A549 (cell line): ENCODE measurements around the gene A2ML1. TPM values are rescaled to one million over a fixed set of nuclear protein-coding genes. Genes with fewer than 3 reads are reported as not detected.

ENCODE experiments used
- ATAC-seq, 2 experiments: fragments of 200-7000 bp in 1 of 2; fragments of >200 bp in 1 of 2; cut with Nextera tagmentation in 1 of 2; cut with Tn5 transposase in 1 of 2; 3 replicates each; pipeline versions ENCODE4 v1.8.0 to v1.9.1; 2018 to 2020; ENCODE audit warnings: mild to moderate bottlenecking in 1 of 2, moderate library complexity in 1 of 2
- CTCF ChIA-PET: fragments of 300-600 bp; sonication (Branson Sonifier 250); formaldehyde crosslinking; extraction: SDS; loops from one replicate; lab custom pipeline; 2021; ENCODE audit warnings: antibody characterized with exemption, inconsistent platforms; lab: Yijun Ruan, JAX
- POLR2A ChIA-PET: fragments of 350-600 bp; formaldehyde crosslinking; extraction: SDS; loops from one replicate; lab custom pipeline; 2021; ENCODE audit warnings: antibody characterized with exemption, inconsistent platforms; lab: Yijun Ruan, JAX
- DNase-seq, 2 experiments: peaks; one replicate each; pipeline versions ENCODE4 v3.0.0 to v3.0.0-alpha.2; 2011 to 2016; ENCODE audit warnings: low read depth in 1 of 2, low spot score in 1 of 2
- FAIRE-seq: peaks from 2 replicates; lab custom pipeline; 2011; peaks lifted over from hg19 to GRCh38; lab: Jason Lieb, UNC
- H3K27ac ChIP-seq, 2 experiments: fragments of >200 bp; sonication (Bioruptor Twin); formaldehyde crosslinking; 3 replicates each; pipeline ENCODE4 v1.5.1; 2016 to 2017
- H3K4me1 ChIP-seq: fragments of >200 bp; sonication (Bioruptor Twin); formaldehyde crosslinking; 3 replicates; pipeline ENCODE4 v1.6.1; 2016
- H3K4me2 ChIP-seq: fragments of >200 bp; sonication (Bioruptor Twin); formaldehyde crosslinking; 3 replicates; pipeline ENCODE4 v1.6.1; 2016
- H3K4me3 ChIP-seq: fragments of >200 bp; sonication (Bioruptor Twin); formaldehyde crosslinking; 3 replicates; pipeline ENCODE4 v1.5.1; 2016
- H3K9me3 ChIP-seq: fragments of >200 bp; sonication (Bioruptor Twin); formaldehyde crosslinking; 3 replicates; pipeline ENCODE4 v1.6.1; 2016
- CBX8 ChIP-seq: fragments of 200-600 bp; sonication (generic); IDR thresholded peaks from 2 replicates; pipeline ENCODE4 v1.6.1; 2016
- CEBPB ChIP-seq, 2 experiments: fragments of >200 bp in 1 of 2; sonication (Bioruptor Twin) in 1 of 2; formaldehyde crosslinking in 1 of 2; IDR thresholded peaks; 2 replicates each; pipeline ENCODE4 v1.6.1; 2012 to 2016
- EHMT2 ChIP-seq: fragments of 200-600 bp; sonication (generic); IDR thresholded peaks from 2 replicates; pipeline ENCODE4 v1.6.1; 2016; ENCODE audit warnings: antibody characterized with exemption, low read depth, mild to moderate bottlenecking, moderate library complexity
- EP300 ChIP-seq, 2 experiments: fragments of >200 bp; sonication (Bioruptor Twin); formaldehyde crosslinking; IDR thresholded peaks; 2 replicates in 1 of 2; 3 replicates in 1 of 2; pipeline ENCODE4 v1.6.1; 2016 to 2017
- FOXS1 ChIP-seq: fragments of 250-450 bp; sonication (Bioruptor Pico); IDR thresholded peaks from 2 replicates; pipeline ENCODE4 v1.5.0; 2020; ENCODE audit warnings: mild to moderate bottlenecking, moderate library complexity
- GATA3 ChIP-seq: IDR thresholded peaks from 2 replicates; pipeline ENCODE4 v1.6.1; 2012; ENCODE audit warnings: borderline replicate concordance
- HOXA7 ChIP-seq: fragments of 250-450 bp; sonication (Bioruptor Pico); IDR thresholded peaks from 2 replicates; pipeline ENCODE4 v1.5.0; 2020; ENCODE audit warnings: mild to moderate bottlenecking, moderate library complexity
- HOXB13 ChIP-seq: fragments of 250-450 bp; sonication (Bioruptor Pico); IDR thresholded peaks from 2 replicates; pipeline ENCODE4 v1.5.0; 2020; ENCODE audit warnings: low read depth, mild to moderate bottlenecking, moderate library complexity
- HOXB5 ChIP-seq: fragments of 250-450 bp; sonication (Bioruptor Pico); IDR thresholded peaks from 2 replicates; pipeline ENCODE4 v1.5.0; 2020; ENCODE audit warnings: mild to moderate bottlenecking, moderate library complexity
- KDM1A ChIP-seq: fragments of 200-600 bp; sonication (generic); IDR thresholded peaks from 2 replicates; pipeline ENCODE4 v1.6.1; 2016; ENCODE audit warnings: low read depth, mild to moderate bottlenecking
- MAZ ChIP-seq: fragments of 150-350 bp; IDR thresholded peaks from 2 replicates; pipeline ENCODE4 v1.6.1; 2014; ENCODE audit warnings: antibody characterized with exemption, low read depth, low read length, borderline replicate concordance
- MYC ChIP-seq: IDR thresholded peaks from 2 replicates; pipeline ENCODE4 v1.6.1; 2012; ENCODE audit warnings: mild to moderate bottlenecking, inconsistent platforms, low read length, improper control_type of control experiment, borderline replicate concordance
- NR3C1 ChIP-seq: fragments of >200 bp; sonication (Bioruptor Twin); formaldehyde crosslinking; IDR thresholded peaks from 3 replicates; pipeline ENCODE4 v1.6.1; 2017
- PHF8 ChIP-seq: fragments of 200-600 bp; sonication (generic); IDR thresholded peaks from 2 replicates; pipeline ENCODE4 v1.6.1; 2016; ENCODE audit warnings: low read depth, mild to moderate bottlenecking, antibody characterized with exemption, moderate library complexity, borderline replicate concordance
- RCOR1 ChIP-seq: fragments of 150-350 bp; IDR thresholded peaks from 2 replicates; pipeline ENCODE4 v1.6.1; 2014; ENCODE audit warnings: antibody characterized with exemption, low read length, low read depth
- RFX5 ChIP-seq: fragments of 450-650 bp; IDR thresholded peaks from 2 replicates; pipeline ENCODE4 v1.7.1; 2014; ENCODE audit warnings: antibody characterized with exemption, mild to moderate bottlenecking, moderate library complexity
- RNF2 ChIP-seq: fragments of 200-600 bp; sonication (generic); IDR thresholded peaks from 2 replicates; pipeline ENCODE4 v1.6.1; 2016; ENCODE audit warnings: low read depth, mild to moderate bottlenecking, antibody characterized with exemption, moderate library complexity, borderline replicate concordance
- TFCP2L1 ChIP-seq: fragments of 250-450 bp; sonication (Bioruptor Pico); IDR thresholded peaks from 2 replicates; pipeline ENCODE4 v1.5.0; 2021; ENCODE audit warnings: mild to moderate bottlenecking
- ZNF302 ChIP-seq: fragments of 250-450 bp; sonication (Bioruptor Pico); IDR thresholded peaks from 2 replicates; pipeline ENCODE4 v1.9.0; 2021; ENCODE audit warnings: inconsistent platforms, mild to moderate bottlenecking, moderate library complexity
- ZSCAN20 ChIP-seq: fragments of 250-450 bp; sonication (Bioruptor Pico); IDR thresholded peaks from 2 replicates; pipeline ENCODE4 v1.8.0; 2022; ENCODE audit warnings: mild to moderate bottlenecking, moderate library complexity
- WGBS: methylation state at CpG from one replicate; pipeline ENCODE4 v1.1.6; 2017; ENCODE audit errors: missing lambda C conversion rate; 5-methylcytosine and 5-hydroxymethylcytosine counted together
- polyA plus RNA-seq, 4 experiments: library from polyadenylated mRNA; depleted of rRNA in 3 of 4; stranded (reverse); fragments of >200 nt; fragmentation: RNase III in 1 of 4; extraction: RNeasy Plus Mini Kit Qiagen cat#74134 plus additional on column Dnase treatment in 1 of 4; gene quantifications; 2 replicates in 3 of 4; 3 replicates in 1 of 4; pipeline ENCODE4 v1.2.3, GENCODE V29; 2011 to 2017
- TF ChIP-seq, protein P1 (sequence below): IDR thresholded peaks from 2 replicates; pipeline ENCODE4 v1.6.1; 2012; ENCODE audit warnings: low read depth, borderline replicate concordance
- TF ChIP-seq, protein P2 (sequence below): IDR thresholded peaks from 2 replicates; pipeline ENCODE4 v1.6.1; 2012
- TF ChIP-seq, protein P3 (sequence below): fragments of 150-350 bp; IDR thresholded peaks from 2 replicates; pipeline ENCODE4 v1.6.1; 2014; ENCODE audit warnings: low read depth, mild to moderate bottlenecking, low read length

Gene A2ML1
- polyA plus RNA-seq, 2 of the 4 experiments (the other 2 are of a cell fraction) = not detected

DNA sequence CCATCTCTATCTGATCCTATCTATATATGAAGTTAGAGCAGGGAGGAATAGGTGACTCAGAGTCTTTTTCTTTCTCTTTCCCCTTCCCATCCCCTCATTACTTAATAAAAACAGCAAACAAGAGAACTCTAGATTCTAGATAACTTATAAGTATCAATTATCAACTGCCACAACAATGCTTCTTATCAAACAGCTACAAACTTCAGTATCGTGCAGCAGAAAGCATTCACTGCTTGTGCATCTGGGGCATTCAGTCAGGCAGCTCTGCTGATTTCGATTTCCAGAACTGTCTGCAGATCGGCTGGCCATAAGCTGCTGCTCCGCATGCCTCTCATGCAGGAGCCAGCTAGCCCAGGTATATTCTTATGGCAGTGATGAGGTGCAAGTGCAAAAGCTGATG lies 19.4 kb downstream of the A2ML1 start:
- Histone ChIP-seq H3K27ac (no peak overlapping the region), H3K9me3 (no peaks in the 10 kb centered on the region), H3K4me3 (no peak overlapping the region), H3K4me1 (no peaks in the 10 kb centered on the region), H3K4me2 (no peak overlapping the region)
- no peak for DNase-seq
- no peak for TF ChIP-seq NR3C1
- TF ChIP-seq ZSCAN20 (CRISPR knock-in tag) = no peak
- no peak for TF ChIP-seq MYC
- no peak for TF ChIP-seq GATA3
- FAIRE-seq = no peak
- ATAC-seq = no peak
- CTCF ChIA-PET = interaction anchor here (1.1 to 1.2 kb wide), 2 partner anchors 49 to 207 kb away, joined by 3 to 4 read pairs; no protein-coding TSS in a partner anchor
- 50% methylated on average over 4 of the region's 4 CpGs for WGBS
- POLR2A ChIA-PET = no interaction called here

DNA sequence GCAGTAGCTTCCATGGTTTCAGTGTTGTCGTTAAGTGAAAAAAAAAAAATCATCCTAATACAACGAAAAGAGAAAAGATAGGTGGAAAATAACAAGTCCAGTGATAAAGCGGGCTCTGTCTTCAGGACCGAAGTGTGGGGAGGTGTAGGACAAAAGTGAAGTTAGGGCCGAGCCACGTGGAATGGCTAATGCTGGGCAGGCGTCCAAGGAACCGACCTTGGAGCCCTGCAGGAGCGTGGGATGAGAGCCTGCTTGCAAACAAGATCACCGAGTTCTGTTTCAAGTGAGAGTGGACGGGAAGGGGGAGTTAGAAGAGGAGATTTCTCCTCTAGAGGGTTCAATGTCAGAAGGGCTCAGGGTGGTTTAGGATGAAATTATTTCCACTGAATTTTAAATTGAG lies 22.2 kb downstream of the A2ML1 start:
- TF ChIP-seq ZNF302 (CRISPR knock-in tag) (no peak), TFCP2L1 (no peak), EP300 (IDR thresholded peaks at IDR 0.05) (no peak), EHMT2 (no peak), FOXS1 (CRISPR knock-in tag) (no peak)
- TF ChIP-seq, protein P1, sequence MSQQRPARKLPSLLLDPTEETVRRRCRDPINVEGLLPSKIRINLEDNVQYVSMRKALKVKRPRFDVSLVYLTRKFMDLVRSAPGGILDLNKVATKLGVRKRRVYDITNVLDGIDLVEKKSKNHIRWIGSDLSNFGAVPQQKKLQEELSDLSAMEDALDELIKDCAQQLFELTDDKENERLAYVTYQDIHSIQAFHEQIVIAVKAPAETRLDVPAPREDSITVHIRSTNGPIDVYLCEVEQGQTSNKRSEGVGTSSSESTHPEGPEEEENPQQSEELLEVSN = no peak
- TF ChIP-seq, all 56 proteins: peak for 0
- 12% methylated on average over 11 of the region's 11 CpGs for WGBS
- no peak overlapping the region for H3K27ac ChIP-seq
- DNase-seq (no peak), FAIRE-seq (no peak), ATAC-seq (peak; percentile 64; a peak in 5 of 6 replicates)
- no peaks in the 10 kb centered on the region for H3K9me3 ChIP-seq
- CTCF ChIA-PET = interaction anchor here (0.7 kb wide), 1 partner anchor 23 kb away, joined by 3 read pairs; no protein-coding TSS in a partner anchor
- POLR2A ChIA-PET = no interaction called here
- no peaks in the 10 kb centered on the region for H3K4me1 ChIP-seq
- H3K4me2 ChIP-seq = peak overlapping the region; percentile 36
- no peak overlapping the region for H3K4me3 ChIP-seq

DNA sequence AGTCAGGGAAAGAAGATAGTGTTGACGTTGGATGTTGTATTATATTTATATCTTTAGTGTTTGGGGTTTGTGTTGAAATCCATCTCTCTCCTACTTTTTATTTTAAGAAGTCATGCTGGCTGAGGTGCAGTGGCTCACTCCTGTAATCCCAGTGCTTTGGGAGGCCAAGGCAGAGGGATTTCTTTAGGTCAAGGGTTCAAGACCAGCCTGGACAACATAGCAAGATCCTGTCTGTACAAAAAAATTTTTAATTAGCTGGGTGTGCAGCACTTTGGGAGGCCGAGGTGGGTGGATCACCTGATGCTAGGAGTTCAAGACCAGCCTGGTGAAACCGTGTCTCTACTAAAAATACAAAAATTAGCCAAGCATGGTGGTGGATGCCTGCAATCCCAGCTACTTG lies 23.9 kb downstream of the A2ML1 start:
- no peak overlapping the region for H3K27ac ChIP-seq
- no peak for DNase-seq
- H3K4me3 ChIP-seq = no peak overlapping the region
- POLR2A ChIA-PET = no interaction called here
- H3K4me2 ChIP-seq = no peak overlapping the region
- WGBS = 22% methylated on average over 3 of the region's 3 CpGs
- H3K9me3 ChIP-seq = no peaks in the 10 kb centered on the region
- H3K4me1 ChIP-seq = no peaks in the 10 kb centered on the region
- CTCF ChIA-PET = interaction anchor here (1.7 kb wide), 1 partner anchor 14 kb away, joined by 4 read pairs; no protein-coding TSS in a partner anchor
- no peak for ATAC-seq
- FAIRE-seq = no peak
- TF ChIP-seq, protein P2, sequence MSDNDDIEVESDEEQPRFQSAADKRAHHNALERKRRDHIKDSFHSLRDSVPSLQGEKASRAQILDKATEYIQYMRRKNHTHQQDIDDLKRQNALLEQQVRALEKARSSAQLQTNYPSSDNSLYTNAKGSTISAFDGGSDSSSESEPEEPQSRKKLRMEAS = no peak
- TF ChIP-seq KDM1A (no peak), PHF8 (no peak), ZNF302 (CRISPR knock-in tag) (no peak), CBX8 (no peak), NR3C1 (no peak), MAZ (no peak), FOXS1 (CRISPR knock-in tag) (no peak), RCOR1 (no peak), HOXB13 (CRISPR knock-in tag) (no peak), HOXB5 (CRISPR knock-in tag) (no peak), RNF2 (no peak), ZSCAN20 (CRISPR knock-in tag) (no peak), RFX5 (no peak), HOXA7 (CRISPR knock-in tag) (no peak), CEBPB (IDR thresholded peaks at IDR 0.05) (no peak)
- TF ChIP-seq, protein P3, sequence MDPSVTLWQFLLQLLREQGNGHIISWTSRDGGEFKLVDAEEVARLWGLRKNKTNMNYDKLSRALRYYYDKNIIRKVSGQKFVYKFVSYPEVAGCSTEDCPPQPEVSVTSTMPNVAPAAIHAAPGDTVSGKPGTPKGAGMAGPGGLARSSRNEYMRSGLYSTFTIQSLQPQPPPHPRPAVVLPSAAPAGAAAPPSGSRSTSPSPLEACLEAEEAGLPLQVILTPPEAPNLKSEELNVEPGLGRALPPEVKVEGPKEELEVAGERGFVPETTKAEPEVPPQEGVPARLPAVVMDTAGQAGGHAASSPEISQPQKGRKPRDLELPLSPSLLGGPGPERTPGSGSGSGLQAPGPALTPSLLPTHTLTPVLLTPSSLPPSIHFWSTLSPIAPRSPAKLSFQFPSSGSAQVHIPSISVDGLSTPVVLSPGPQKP = no peak
